ENCODE measurements around the gene WSCD2.

WSCD2 gene

GRCh38 chr12:108097160-108097911, 31.8 kb upstream of the WSCD2 start:
- H3K4me1 ChIP-seq = no peaks in the 10 kb centered on the region
- TF ChIP-seq CTCF (IDR thresholded peaks at IDR 0.05) = no peak
- H3K27ac ChIP-seq = no peak overlapping the region
- H3K4me3 ChIP-seq = no peak overlapping the region
- peak in 1 of 2 donors; percentile 72 for DNase-seq
- H3K27me3 ChIP-seq = peaks cover 0 to 17% of the 10 kb centered on the region in 2 donors
- no peaks in the 10 kb centered on the region for H3K9me3 ChIP-seq
- H3K36me3 ChIP-seq = no peaks in the 10 kb centered on the region
- intact Hi-C loops (cut with DNase I; ENCODE audit: low total_unique reads) = loop anchor here (5.0 kb wide), 1 partner anchor 95 kb away; no protein-coding TSS in a partner anchor

DNA sequence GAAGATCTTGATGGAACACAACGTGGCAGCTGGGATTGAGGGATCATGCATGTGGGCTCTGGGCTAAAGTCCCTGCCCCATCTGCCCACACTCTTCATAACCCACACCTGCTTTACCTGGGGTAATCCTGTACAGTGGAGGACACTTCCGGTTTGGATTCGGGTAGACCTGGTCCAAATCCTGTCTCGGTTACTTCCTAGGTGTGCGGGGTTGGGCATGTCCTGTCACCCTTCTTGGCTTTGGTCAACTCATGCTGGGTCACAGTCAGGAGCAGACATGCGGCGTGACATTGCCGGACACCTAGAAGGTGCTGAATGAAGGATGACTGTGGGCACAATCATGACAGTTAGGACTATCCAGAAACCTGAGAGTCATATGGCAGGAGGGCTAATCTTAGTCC, 30.7 kb upstream of the WSCD2 start:
- Histone ChIP-seq H3K27ac (no peak overlapping the region), H3K4me3 (no peak overlapping the region), H3K36me3 (no peaks in the 10 kb centered on the region), H3K9me3 (no peaks in the 10 kb centered on the region), H3K27me3 (peaks cover 0 to 14% of the 10 kb centered on the region in 2 donors), H3K4me1 (no peaks in the 10 kb centered on the region)
- no peak for DNase-seq
- TF ChIP-seq CTCF (IDR thresholded peaks at IDR 0.05) = no peak
- intact Hi-C loops (cut with DNase I; ENCODE audit: low total_unique reads) = loop anchor here (5.0 kb wide), 1 partner anchor 94 kb away; no protein-coding TSS in a partner anchor

DNA sequence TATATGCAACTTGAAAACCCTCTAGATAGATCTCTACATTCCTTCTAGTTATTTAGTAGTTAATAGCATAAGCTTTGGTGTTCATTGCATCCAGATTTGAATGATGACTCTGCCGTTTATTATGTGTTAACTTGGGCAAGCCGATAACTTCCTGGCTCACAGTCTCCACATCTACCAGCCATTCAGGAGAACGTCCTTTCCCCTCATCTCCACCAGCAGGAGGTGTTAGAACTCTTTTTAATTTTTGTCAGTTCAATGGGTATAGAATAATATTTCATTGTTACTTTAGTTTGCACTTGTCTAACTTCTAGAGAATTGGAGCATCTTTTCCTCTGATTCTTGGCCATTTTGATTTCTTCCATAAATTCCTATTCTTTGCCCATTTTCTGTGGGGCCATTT, 30.0 kb upstream of the WSCD2 start:
- Histone ChIP-seq H3K9me3 (no peaks in the 10 kb centered on the region), H3K4me3 (no peak overlapping the region), H3K27ac (no peak overlapping the region), H3K27me3 (peaks cover 0 to 7% of the 10 kb centered on the region in 2 donors), H3K4me1 (no peaks in the 10 kb centered on the region), H3K36me3 (no peaks in the 10 kb centered on the region)
- TF ChIP-seq CTCF (IDR thresholded peaks at IDR 0.05) = peak; percentile 42 to 58
- no peak for DNase-seq
- intact Hi-C loops (cut with DNase I; ENCODE audit: low total_unique reads) = loop anchor here (5.0 kb wide), 1 partner anchor 93 kb away; no protein-coding TSS in a partner anchor

GRCh38 chr12:108099778-108100489, 29.2 kb upstream of the WSCD2 start:
- Histone ChIP-seq H3K9me3 (no peaks in the 10 kb centered on the region), H3K4me3 (no peak overlapping the region), H3K27ac (no peak overlapping the region), H3K4me1 (no peaks in the 10 kb centered on the region), H3K36me3 (no peaks in the 10 kb centered on the region), H3K27me3 (peaks cover 0 to 3% of the 10 kb centered on the region in 2 donors)
- TF ChIP-seq CTCF (IDR thresholded peaks at IDR 0.05) = no peak
- intact Hi-C loops (cut with DNase I; ENCODE audit: low total_unique reads) = loop anchor here (5.0 kb wide), 1 partner anchor 92 kb away; no protein-coding TSS in a partner anchor
- no peak for DNase-seq

DNA sequence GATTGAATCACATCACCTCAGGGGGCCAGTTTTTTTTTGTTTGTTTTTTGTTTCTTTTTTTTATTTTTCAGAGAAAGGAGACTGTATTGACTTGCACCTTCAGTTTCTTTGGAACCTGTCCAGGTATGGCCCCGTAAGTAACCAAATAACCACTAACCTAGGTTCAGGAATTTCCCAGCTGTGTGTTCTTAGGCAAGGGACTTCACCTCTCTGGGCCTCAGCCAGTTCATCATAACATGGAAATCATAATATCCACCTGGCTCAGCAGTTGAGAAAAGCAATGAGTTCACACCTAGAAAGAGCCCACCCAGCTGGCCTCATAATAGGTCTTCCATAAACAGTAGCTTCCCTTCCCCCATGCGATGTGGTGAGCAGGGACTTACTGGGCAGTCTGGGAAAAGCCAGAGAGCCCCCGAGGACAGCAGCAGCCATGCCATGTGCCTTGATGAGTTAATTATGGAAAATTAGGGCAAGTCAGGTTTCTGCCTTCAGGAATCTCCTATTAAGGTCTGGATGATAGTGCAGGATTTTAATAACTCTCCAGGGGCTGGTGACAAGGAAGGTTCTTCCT, 27.4 kb upstream of the WSCD2 start:
- Histone ChIP-seq H3K36me3 (no peaks in the 10 kb centered on the region), H3K4me1 (no peaks in the 10 kb centered on the region), H3K27me3 (peaks cover 0 to 3% of the 10 kb centered on the region in 2 donors), H3K9me3 (no peaks in the 10 kb centered on the region), H3K27ac (no peak overlapping the region), H3K4me3 (no peak overlapping the region)
- intact Hi-C loops (cut with DNase I; ENCODE audit: low total_unique reads) = no loop called here
- TF ChIP-seq CTCF (IDR thresholded peaks at IDR 0.05) = no peak
- no peak for DNase-seq
